Vagina (tissue), 2 donors: ENCODE results near the gene PRR14.

Experiments
- POLR2A ChIP-seq, 2 donors: fragments of 450-650 bp; IDR thresholded peaks; one replicate each; pipeline ENCODE4 v1.6.1; 2017; ENCODE audit warnings: antibody characterized with exemption in 2 of 2, mild to moderate bottlenecking in 2 of 2, moderate library complexity in 2 of 2
- POLR2AphosphoS5 ChIP-seq, 2 donors: sonication (generic); formaldehyde crosslinking; IDR thresholded peaks; one replicate each; pipeline ENCODE4 v1.9.0; 2017; ENCODE audit warnings: antibody characterized with exemption in 2 of 2, mild to moderate bottlenecking in 2 of 2, low read depth in 1 of 2; ENCODE audit not compliant: insufficient read depth in 1 of 2
- TF ChIP-seq, protein P1 (sequence below), 3 experiments: fragments of 450-650 bp in 2 of 3; fragments of 200-600 bp in 1 of 3; sonication (generic) in 1 of 3; IDR thresholded peaks; one replicate each; pipeline ENCODE4 v1.5.1; 2017 to 2019; ENCODE audit warnings: antibody characterized with exemption in 3 of 3, mild to moderate bottlenecking in 2 of 3, moderate library complexity in 2 of 3

- TF ChIP-seq, protein P1, sequence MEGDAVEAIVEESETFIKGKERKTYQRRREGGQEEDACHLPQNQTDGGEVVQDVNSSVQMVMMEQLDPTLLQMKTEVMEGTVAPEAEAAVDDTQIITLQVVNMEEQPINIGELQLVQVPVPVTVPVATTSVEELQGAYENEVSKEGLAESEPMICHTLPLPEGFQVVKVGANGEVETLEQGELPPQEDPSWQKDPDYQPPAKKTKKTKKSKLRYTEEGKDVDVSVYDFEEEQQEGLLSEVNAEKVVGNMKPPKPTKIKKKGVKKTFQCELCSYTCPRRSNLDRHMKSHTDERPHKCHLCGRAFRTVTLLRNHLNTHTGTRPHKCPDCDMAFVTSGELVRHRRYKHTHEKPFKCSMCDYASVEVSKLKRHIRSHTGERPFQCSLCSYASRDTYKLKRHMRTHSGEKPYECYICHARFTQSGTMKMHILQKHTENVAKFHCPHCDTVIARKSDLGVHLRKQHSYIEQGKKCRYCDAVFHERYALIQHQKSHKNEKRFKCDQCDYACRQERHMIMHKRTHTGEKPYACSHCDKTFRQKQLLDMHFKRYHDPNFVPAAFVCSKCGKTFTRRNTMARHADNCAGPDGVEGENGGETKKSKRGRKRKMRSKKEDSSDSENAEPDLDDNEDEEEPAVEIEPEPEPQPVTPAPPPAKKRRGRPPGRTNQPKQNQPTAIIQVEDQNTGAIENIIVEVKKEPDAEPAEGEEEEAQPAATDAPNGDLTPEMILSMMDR (IDR thresholded peaks at IDR 0.05) = no peak
- TF ChIP-seq POLR2A (IDR thresholded peaks at IDR 0.05) = no peak
- TF ChIP-seq POLR2AphosphoS5 (IDR thresholded peaks at IDR 0.05; ENCODE audit: insufficient read depth in 1 of 2, low read depth in 1 of 2) = no peak
These were observed 17.6 kb downstream of the PRR14 start for GRCh38 chr16:30668393-30668792.
